ENCODE measurements around the gene CRYBG1.

Gene CRYBG1

DNA sequence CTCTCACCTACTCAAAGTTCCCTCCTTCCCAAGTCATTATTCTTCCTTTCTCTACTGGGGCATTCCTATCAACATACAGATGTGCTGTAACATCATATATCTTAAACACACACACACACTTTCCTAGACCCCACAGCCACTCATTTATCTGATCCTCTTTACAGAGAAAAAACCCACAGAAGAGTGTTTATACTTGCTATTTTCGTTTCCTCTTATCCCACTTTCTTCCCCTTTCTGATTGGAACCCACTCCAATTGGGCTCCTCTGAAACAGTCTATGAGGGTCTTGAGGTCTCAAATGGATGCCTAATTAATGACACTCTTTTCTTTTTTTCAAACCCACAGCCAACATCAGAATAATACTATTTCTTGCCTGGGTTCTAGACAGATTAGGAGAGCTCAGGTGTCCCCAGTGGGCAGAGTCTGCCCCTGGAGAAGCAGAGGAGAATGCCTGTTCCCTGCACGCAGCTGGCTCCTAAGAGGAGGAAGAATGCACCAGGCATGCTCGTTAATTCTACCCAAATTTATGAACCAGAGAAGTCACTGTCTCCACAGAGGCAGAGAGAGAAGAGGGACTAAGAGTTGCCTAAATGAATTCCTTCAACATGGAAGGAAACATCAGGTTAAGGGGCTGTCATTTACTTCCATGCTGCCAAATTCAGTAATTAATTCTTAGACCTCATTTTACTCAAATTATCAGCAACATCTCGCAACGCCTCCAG, 65.9 kb downstream of the CRYBG1 start:
- no peak for DNase-seq (ENCODE audit: low spot score)

DNA sequence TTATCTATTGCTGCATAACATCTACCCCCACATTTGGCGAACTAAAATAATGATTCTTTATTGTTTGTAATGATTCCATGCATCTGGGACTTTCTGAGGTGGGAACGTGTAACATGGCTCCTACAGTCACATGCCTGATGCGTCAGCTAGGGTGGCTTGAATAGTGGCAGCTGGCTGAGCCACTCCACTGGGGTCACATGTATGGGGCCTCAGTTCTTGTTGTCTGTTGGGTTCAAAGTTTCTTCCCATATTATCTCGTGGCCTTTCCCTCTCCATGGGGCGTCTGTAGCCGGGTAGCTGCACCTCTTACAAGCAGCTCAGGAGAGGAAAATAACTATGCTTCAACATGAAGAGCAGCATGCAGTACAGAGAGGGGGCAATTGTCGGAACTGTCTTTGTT, 69.9 kb downstream of the CRYBG1 start:
- DNase-seq (ENCODE audit: low spot score), result no peak

DNA sequence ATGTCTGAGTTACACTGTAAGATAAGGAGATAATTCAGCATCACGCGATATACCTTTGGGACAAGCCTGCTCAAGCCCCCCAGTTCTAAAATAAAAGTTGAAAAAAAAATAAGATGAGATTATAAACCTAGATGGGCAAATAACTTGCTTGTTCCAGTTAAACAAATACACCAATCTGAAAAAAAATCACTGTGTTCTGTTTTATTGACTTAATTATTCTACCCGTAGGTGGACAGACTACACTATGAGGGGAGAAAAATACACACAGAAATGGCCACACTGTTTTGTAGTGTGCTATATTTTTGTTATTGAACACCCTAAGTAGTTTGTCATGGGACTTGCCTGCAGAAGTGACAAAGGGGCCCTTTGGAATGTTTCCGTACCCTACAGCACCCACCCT, 70.9 kb downstream of the CRYBG1 start:
- no peak for DNase-seq (ENCODE audit: low spot score)

GRCh38 chr6:106431972-106432371, 71.5 kb downstream of the CRYBG1 start:
- DNase-seq (ENCODE audit: low spot score), result no peak

- no peak for DNase-seq (ENCODE audit: low spot score)
These were observed 74.0 kb downstream of the CRYBG1 start for GRCh38 chr6:106434530-106434929.

DNA sequence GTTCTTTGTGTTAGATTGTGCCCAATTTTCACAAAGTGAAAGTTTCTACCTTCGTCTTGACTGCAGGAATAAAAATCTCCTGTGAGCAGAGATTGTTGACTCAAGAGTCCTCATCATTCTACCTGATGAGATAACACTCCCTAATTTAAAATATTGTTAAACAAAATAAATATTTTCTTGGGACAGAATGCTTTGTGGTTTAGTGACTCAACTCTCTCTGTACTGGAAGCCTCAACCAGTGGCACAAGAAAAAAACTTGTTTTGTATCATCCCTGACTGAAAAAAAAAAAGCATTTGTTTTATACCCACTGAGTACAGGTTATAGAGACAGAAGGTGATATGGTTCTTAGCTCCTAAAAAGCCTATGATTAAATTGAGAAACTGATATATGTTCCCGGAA, 78.9 kb downstream of the CRYBG1 start:
- peak; percentile 72 for DNase-seq (ENCODE audit: low spot score)

- DNase-seq (ENCODE audit: low spot score), result no peak
These were observed 80.0 kb downstream of the CRYBG1 start for GRCh38 chr6:106440546-106440945.

DNA sequence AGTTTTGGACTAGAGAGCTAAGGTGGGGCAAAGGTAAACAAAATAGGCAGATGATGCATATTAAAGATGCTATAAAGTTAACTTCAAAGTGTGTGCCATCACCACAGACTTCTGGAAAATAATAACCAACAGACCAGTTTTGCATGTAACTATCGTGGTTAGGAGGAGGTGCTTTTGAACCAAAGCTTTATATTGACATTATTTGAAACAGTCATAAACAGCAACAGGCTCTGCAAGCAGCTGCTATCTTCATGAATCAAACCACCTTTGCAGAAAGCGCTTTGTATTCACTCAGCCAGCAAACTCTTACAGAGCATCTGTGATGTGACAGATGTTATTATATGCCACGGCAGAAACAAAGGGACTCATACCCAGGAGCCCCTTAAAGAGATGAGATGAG, 81.9 kb downstream of the CRYBG1 start:
- DNase-seq (ENCODE audit: low spot score), result peak; percentile 72

DNA sequence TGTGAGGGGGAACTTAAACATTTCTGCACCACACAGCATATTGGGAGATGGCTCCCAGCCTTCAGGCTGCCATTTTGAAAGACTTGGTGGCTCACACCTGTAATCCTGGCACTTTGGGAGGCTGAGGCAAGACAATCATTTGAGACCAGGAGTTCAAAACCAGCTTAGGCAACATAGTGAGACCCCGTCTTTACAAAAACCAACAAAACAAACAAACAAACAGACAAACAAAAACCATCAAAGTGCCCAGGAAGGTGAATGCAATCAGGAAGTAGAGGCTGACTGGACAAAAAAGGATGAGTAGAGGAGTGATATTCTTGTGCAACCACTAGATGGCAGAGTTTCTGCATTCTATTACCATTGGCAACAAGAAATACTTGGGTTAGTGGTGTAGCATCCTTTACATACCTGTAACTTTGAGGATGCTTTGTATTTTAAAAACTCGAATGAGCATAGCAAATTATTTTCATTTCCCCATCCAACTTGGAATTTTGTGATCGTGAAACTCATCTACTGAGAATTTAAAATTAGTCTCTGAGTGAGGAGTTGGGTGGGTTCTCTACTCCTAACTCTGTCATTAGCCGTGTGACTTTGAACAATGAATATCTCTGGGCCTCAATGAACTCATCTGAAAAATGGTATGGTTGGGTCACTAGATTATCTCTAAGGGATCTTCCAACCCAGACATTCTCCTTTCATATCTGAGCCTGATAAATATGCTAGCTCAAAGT, 84.4 kb downstream of the CRYBG1 start:
- DNase-seq (ENCODE audit: low spot score), result peak; percentile 80

GRCh38 chr6:106445508-106445878, 85.0 kb downstream of the CRYBG1 start:
- DNase-seq (ENCODE audit: low spot score), result no peak

DNA sequence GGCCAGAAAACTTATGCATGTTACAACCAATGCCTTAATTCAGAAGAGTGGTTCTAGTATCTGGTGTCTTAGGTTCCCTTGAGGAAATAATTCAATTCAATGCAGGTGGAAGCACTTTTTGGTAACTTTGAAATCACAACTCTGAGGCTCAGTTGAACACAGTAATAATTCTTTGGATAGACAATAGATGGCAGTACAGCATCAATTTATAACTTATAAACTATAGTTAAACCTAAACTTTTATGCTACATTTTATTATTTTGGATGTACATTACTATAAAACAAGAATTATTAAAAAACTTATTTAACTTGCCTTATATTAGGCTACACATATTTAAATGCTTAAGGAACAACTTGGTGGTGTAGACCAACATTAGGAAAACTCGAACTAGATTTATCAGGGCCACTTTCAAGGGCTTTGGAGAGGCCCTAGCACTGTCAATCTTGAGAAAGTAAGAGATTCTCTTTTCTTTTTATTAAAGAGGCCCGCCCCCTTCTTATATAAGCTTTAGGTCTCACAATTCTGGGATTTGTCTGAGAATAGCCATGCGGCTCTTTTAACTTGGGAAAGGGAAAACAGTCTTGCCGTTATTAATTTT, 85.9 kb downstream of the CRYBG1 start:
- peak; percentile 46 for DNase-seq (ENCODE audit: low spot score)

DNA sequence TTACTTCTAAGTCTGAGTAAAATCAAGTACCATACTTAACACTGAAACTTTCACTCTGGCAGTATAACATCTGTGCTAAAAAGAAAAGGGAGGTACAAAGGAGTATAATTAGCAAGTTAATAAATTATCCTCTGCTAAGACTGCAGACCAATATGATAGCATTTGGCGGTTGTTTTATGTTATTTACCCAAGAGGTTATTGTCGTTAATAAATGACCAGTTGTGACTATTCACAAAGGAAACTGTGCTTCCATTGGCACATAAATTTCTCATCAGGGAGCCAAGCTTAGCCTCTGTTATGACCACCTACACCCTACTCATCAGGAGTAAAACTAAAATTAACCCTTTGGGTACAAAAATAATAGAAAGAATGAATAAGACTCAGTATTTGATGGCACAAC, 86.5 kb downstream of the CRYBG1 start:
- peak; percentile 73 for DNase-seq (ENCODE audit: low spot score)

DNA sequence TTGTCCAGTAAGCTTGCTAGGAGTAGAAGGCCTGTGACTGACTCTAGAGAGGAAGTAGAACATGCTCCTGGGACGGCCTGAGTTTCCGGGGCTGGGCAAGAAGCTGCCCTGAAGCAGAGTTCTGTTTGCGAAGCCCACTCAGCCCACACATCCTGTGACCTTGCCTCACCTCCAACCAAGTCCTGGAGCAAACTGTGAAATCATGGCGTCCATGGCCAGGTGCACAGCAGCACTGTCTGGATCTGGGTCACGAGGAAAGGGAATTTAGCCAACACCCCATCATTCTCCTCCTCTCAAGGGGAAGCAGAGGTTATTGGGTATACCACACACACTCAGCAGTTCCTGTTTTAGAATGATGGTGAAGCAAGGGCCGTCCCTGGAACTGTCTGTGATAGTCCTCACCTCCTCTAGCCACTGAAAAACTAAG, 87.5 kb downstream of the CRYBG1 start:
- DNase-seq (ENCODE audit: low spot score), result no peak

- no peak for DNase-seq (ENCODE audit: low spot score)
These were observed 90.1 kb downstream of the CRYBG1 start for GRCh38 chr6:106450653-106451052.

DNA sequence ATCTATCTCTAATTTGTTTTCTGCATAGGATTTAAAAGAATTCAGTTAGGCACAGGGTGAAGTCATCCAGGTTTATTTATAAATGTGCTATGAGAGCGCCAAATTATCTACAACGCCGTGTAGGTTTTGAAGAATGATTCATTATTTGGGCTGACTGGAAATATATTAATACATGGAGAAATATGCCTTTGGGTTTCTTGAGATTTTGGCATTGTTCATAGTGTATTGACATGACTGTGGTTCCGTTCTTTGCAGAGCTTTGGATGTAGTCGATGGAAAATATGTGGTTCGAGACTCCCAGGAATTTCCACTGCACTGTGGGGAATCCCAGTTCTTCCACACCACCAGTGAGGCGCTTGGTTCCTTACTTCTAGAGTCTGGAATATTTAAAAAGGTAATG, 90.9 kb downstream of the CRYBG1 start:
- no peak for DNase-seq (ENCODE audit: low spot score)

- DNase-seq (ENCODE audit: low spot score), result no peak
These were observed 92.1 kb downstream of the CRYBG1 start for GRCh38 chr6:106452628-106453027.

- no peak for DNase-seq (ENCODE audit: low spot score)
These were observed 93.3 kb downstream of the CRYBG1 start for GRCh38 chr6:106453756-106454367.

DNA sequence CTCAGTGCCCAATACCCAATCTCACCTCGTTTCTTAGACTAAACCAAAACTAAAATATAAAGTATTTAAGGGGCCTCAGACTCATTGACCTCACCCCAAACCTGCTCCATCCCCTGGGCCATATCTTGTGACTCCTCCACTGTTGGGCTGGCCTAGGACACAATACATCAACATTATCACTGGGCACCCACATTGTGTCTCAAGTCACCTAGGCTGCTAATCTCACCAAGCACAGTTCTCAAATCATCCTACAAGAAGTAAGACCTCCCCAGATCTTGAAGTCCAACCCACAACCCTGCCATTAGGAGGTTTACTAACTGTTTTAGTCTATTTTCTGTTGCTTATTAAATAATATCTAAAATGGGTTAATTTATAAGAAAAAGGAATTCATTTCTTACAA, 96.2 kb downstream of the CRYBG1 start:
- no peak for DNase-seq (ENCODE audit: low spot score)

DNA sequence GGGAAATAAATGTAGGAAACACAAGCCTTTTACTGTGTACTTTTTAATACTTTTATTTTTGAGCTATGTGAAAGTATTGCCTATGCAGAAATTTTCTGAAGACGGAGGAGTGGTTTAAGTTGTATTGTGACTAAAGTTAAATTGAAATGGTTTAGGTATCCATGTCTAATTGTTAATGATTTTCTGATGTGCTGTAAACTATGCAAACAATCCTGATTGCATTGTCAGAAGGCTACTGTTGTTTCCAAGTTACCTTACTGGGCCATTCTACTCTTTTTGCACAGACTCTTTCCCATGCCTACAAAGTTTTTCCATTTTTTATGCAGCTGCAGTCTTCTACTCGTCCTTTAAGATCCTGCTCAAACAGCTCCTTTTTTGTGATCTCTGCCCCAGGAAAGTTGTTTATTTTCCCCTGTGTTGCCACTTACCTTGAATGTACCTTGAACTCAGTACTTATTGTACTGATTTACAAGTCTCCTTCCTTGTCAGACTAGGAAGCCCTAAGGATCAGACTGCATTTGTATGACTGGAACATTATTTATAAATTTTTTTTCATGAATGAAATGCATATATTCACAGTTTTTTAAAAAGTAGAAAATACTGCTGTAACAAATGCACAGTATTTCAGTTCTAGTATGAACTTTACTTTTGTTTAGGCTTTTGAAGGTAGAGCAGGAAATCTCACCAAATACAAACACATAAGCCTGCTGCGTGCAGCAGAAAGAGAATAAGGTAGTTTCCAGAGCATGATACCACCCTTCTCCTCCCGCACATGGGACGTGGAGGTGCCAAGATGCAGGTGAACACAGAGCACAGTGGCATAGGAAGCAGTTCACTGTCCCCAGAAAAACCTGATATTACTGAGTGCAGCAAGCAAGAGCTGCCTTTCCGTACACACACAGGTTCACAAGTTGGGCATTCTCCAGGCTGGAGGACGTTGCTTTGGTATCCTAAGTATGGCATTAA, 97.8 kb downstream of the CRYBG1 start:
- DNase-seq (ENCODE audit: low spot score), result no peak

DNA sequence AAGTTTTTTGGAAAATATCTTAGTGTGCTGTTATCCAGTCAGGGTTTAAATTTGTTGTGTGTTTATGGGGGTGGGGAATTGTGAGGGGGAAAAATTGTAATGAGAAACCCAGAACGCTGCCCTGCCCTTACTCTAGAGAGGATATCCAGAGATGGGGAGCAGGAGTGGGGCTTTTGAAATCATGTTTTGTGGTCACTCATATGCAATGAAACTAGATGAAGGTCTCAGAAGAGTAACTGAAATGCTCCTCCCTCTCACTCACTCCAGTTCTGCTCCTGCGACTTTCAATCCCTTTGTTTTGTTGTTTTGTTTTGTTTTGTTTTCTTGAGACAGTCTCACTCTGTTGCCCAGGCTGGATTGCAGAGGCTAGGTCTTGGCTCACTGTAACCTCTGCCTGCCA, 100.0 kb downstream of the CRYBG1 start:
- DNase-seq (ENCODE audit: low spot score), result no peak

GRCh38 chr6:106461084-106461483, 100.6 kb downstream of the CRYBG1 start:
- no peak for DNase-seq (ENCODE audit: low spot score)
